HG03139 (cell line): Measurements from ENCODE around the gene UQCRQ.

Experiments used
- ATAC-seq: cut with Tn5 transposase; IDR thresholded peaks from one replicate; pipeline ENCODE4 v1.9.1; 2021; ENCODE audit not compliant: unreplicated experiment

Gene UQCRQ

GRCh38 chr5:132866342-132867045 lies at the start of gene UQCRQ, which contains the start of gene GDF9:
TSS of gene UQCRQ (plus strand) at chr5:132866642. CDS start at chr5:132866882, 240 bp downstream.
TSS of gene GDF9 (minus strand) at chr5:132866469. CDS start at chr5:132864533, 1,936 bp downstream.
- ATAC-seq = peak; percentile 99

DNA sequence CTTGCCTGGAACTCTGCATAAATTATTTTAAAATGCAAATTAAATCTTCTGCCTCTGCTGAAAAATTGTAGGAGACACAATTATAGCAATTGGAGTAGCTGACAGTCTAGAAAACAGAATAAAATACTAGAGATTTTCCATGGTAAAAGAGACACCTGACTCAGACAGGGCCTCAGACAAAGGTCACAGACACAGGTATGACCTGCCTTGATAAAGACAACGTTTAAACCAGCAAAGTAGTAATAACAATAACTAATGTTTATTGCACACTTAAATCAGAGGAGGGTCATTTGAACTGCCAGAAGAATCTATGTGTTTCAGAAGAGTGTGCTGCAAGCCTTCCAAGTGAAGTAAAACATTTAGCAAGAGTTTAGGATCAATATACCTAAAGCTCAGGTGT lies 49.4 kb upstream of the UQCRQ start:
- ATAC-seq = no peak

GRCh38 chr5:132819468-132819867 lies 47.0 kb upstream of the UQCRQ start:
- no peak for ATAC-seq

DNA sequence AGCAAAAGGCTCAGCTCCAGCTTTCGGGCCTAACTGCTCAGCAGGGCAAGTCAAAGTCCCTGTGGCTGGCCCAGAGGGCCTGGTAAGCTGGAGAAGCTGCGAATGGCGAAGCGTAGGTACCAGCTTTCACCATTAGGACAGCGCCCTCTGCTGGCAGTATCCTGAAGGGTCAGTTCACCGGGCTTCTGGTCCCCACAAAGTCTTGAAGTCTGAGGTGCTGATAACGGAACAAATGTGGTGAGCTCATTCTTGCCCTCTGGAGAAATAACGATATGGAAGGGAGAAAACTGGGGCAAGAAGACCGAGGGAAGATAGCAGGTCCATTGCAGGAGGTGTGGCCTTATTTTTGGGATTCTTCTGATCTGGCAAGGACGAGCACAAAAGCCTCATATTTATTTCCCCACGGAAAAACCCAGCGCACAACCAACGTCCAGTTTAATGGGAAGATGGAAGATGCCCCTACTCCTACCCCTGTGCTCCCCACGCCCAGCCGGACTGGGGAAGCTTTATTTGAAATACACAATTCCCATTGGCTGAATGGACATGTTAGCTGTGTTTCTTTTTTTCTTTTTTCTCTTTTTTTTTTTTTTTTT lies 46.2 kb upstream of the UQCRQ start:
- peak; percentile 66 for ATAC-seq

DNA sequence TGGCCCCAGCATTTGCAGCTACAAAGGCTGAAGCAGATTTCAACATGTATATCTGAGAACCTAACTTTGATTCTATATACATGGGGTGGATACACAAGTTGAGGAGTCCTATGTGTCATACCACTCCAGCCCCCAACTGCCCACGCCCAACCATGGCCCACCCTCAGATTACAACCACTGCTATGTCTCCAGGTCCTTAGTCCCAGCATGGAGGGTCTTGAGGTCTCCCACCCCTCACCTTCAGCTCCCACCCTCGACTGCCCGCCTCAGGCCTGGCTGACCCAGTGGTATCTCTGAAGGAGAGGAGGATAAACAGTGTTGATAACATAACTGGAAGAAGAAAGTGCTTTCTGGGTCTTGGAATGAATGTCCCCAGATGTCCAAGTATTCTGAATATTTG lies 45.1 kb upstream of the UQCRQ start:
- no peak for ATAC-seq

DNA sequence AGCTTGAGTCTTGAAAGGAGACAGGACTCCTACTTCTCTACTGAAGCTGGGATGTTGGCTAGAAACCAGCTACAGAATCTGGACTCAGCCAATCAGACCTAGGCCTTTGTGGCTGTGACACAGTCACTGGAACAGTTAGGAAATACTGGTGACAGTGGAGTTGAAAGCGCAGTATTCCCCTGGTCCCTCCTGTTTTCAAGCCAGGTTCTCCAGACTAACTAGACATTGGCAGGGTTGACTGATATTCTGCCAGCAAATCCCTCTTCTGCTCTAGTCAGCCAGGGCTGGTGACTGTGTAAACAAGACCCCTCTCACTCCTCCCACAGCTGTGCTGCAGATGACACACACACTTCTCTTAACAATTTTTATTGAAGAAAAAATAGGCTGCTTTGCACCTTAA lies 44.7 kb upstream of the UQCRQ start:
- no peak for ATAC-seq

DNA sequence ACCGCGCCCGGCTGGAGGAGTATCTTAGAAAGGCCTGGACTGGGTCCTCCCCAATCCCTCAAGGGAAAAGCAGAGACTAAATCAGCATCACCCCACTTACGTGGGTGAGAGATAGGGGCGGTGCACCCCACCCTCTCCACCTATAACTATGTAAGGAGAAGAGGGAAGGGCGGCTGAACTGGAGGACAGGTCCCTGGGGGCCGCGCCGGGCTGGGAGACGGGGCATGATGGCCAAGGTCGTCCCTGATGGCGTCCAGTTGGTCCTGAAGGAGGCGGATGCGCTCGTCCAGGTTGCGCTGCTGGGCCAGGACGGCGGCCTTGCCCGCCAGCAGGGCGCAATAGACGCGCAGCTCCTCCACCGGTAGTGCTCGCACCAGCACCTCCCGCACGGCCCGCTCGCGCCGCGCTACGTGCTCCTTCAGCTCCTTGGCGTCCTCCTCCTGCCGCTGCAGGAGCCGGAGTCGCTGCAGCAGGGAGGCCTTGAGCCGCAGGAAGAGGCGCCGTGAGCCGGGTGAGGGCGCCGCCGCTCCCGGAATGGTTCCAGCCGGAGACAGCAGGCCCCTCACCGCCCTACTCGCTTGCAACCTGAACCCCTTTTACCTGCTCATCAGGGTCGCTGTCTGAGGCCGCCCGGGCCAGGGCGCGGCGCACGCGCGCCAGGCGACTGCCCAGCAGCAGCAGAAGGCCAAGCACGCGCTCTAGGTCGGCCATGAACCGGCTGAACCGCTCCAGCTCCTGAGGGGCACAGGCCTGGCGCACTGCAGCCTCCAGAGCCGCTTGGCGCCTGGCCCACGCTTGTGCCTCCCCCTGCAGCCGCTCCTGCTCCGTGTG lies 43.6 kb upstream of the UQCRQ start:
- ATAC-seq = no peak

- ATAC-seq = no peak
Measured at GRCh38 chr5:132823481-132824050, 42.9 kb upstream of the UQCRQ start.

- no peak for ATAC-seq
Measured at GRCh38 chr5:132824426-132824825, 42.0 kb upstream of the UQCRQ start.

- ATAC-seq = no peak
Measured at GRCh38 chr5:132825033-132825833, 41.2 kb upstream of the UQCRQ start.

GRCh38 chr5:132825834-132826391 lies 40.5 kb upstream of the UQCRQ start:
- no peak for ATAC-seq

GRCh38 chr5:132826424-132827082 lies 39.9 kb upstream of the UQCRQ start:
- no peak for ATAC-seq

- ATAC-seq = no peak
Measured at GRCh38 chr5:132827943-132828673, 38.3 kb upstream of the UQCRQ start.

DNA sequence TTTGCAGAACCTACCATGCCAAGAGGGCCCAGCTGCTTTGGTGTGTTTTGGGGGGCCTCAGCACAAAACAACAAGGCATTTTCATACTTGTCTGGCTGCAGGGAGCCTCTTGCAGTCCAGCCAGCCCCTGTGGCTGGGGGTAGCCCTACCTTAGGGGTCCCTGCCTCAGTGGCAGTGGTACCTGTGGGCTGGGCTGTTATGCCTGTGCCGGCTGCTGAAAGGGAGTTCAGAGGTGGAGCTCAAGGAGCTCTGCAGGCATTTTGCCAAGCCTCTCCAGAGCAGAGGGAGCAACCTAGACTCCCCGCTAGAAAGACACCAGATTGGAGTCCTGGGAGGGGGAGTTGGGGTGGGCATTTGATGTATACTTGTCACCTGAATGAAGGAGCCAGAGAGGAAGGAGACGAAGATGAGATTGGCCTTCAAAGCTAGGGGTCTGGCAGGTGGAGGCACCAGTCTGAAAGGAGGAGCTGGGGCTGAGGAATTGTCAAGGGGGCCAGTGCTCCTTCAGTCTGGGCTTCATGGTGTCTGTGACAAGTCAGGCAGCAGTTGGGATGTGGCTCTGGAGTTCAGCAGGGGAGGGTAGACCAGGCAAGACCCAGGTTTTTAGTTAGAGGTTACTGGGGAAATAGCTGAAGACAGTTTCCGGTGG lies 37.5 kb upstream of the UQCRQ start:
- no peak for ATAC-seq

DNA sequence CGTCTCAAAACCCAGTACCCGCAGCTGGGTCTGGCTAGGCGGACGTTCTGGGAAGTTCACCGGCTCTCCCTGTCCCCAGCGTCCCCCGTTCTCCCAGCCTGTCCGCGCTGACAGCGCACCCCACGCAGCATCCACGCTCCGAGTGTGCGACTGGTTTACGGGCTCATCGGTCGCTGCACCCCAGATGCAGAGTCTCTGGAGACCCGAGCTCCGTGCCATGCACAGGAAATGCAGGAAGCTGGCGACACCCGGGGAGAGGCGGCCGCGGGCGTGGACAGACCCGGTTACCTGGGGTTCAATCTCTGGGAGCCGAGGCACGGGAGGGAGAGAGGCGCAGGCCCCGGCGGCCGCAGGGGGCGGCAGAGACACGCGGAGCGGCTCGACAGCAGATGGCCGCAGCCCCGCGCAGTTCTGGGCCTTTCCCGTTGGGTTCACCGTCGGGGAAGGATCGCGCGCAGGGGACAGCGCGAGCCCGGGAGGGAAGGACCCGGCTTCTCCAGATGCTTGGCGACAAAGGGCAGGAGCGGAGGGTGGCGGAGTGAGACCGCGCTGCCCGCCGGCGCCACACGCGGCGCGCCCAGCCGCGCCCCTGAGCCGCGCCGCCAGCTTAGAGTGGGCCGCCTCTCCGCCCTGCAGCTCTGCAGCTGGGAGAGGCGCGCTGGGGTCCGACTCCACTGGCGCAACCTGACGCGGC lies 36.6 kb upstream of the UQCRQ start:
- ATAC-seq = peak; percentile 62

GRCh38 chr5:132830436-132831094 lies 35.9 kb upstream of the UQCRQ start, which contains the start of gene SHROOM1:
TSS of gene SHROOM1 (minus strand) at chr5:132830647. CDS start at chr5:132826140, 4,507 bp downstream.
- ATAC-seq = peak; percentile 42

- ATAC-seq = no peak
Measured at GRCh38 chr5:132831095-132831860, 35.2 kb upstream of the UQCRQ start.
